LHCN-M2 (cell line): Measurements from ENCODE around the gene TNIK. TPM values are rescaled to one million over a fixed set of nuclear protein-coding genes. Genes with fewer than 3 reads are reported as not detected.

ENCODE experiments used
- DNase-seq: peaks from one replicate; pipeline ENCODE4 v3.0.0-alpha.2; 2012; ENCODE audit warnings: low read depth
- polyA plus RNA-seq: library from polyadenylated mRNA; unstranded; fragments of >200 nt; gene quantifications from one replicate; pipeline ENCODE4 v1.2.1, GENCODE V29; 2012; ENCODE audit warnings: missing spikeins
- total RNA-seq: library from RNA; depleted of rRNA; stranded (reverse); fragments of >200 nt; gene quantifications from 2 replicates; pipeline ENCODE4 v1.2.3, GENCODE V29; 2014; rRNA removed

TNIK gene
- 0.23 and 0.45 TPM in 2 replicates for total RNA-seq
- 0.32 TPM for polyA plus RNA-seq

DNA sequence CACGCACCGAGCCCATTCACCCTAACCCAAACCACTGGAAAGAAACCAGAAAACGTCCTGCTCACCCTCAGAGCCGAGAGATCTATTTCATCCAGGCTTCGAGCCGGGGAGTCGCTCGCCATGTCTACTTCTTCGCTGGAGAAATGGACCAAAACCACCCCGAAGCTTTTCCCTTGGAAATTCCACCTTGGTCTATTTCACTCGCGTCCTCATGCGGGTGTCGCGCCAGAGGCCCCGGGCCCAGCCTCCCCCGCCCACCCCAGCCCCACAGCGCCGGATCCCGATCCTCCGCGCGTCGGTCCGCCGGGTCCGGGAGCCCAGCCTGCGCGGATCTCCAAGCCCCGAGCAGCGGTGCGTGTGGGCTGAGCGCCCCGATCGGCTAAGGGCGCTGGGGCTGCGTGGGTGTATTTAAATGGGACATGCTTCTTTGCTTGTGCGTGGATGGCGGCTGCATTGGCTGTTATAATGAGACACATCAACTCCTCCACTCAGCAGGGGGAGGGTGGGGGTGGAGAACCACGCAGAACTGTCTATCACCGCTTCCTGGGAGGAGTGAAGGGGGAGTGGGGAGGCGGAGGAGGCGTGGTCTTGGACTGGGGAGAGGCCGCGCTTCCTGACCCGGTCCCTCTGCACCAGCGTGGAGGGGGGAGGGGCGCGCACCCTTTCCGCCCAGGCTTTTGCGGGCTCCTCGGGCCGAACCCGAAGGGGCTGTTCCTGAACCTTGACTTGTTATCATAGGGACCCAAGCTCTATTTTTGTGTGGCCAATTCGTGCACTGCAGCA, at the start of gene TNIK:
TSS of gene TNIK (minus strand) at position 464 of the 783 bp plus-strand sequence. CDS start at position 122, 342 bp downstream.
- peak; percentile 61 for DNase-seq

DNA sequence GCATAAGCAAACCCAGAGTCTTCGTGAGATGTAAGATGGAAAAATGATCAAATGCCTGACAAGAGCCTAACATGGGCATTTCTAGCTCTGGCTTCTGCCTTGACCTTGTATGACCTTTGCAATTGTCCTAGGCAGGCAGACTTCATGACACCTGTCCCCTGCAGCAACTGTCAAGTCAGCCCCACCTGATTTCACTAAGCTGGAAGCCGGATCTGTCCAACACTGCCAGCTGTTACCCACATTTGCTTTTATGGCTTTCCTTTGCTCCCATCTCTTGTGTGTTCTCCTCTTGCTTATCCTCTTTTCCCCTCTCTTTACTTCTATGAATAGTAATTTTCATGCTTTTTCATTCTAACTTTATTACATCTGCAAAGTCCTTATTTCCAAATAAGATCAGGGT, 48.5 kb upstream of the TNIK start:
- peak; percentile 31 for DNase-seq

DNA sequence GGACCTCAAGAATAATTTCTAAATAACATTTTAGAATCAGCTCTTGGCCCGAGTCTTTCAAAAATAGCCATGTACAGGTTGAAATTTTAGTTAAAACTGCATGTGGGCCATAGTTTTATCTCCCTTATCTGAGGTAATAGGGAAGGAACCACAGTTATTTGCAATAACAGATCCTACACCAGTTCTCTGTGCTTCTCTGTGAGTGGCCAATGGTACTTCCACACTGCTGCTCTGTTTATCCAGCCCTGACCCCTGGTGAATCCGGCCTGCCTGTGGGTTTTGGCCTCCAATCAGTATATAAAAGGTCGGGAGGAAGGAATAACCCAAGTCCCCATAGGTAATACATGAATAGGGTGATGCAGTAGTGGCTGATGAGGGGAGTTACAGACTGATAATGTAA, 48.0 kb upstream of the TNIK start:
- no peak for DNase-seq

DNA sequence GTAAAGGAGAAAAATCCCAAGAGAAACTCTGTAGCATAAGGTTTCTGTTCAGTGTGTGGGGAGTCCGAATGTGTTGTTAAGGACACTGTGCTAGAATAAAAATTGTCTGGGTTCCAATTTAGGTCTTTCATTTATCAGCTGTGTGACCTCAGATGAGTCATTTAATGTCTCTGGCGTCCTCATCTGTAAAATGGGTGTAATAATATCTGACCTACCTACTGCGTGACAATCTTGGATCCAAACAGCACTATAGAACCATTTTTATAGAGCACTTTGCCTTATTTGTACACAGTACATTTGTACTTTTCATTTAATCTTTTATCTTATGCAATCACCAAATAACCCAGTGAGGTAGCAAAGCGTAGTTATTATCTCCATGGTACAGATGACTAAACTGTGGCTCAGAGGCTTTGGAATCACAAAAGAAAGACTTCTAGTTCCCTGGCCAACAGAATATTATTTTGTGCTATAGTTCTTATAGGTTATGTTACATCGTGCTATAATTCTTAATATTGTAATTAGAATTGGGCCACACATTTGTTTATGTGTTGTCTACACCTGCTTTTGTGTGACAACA, 46.6 kb upstream of the TNIK start:
- DNase-seq = no peak

DNA sequence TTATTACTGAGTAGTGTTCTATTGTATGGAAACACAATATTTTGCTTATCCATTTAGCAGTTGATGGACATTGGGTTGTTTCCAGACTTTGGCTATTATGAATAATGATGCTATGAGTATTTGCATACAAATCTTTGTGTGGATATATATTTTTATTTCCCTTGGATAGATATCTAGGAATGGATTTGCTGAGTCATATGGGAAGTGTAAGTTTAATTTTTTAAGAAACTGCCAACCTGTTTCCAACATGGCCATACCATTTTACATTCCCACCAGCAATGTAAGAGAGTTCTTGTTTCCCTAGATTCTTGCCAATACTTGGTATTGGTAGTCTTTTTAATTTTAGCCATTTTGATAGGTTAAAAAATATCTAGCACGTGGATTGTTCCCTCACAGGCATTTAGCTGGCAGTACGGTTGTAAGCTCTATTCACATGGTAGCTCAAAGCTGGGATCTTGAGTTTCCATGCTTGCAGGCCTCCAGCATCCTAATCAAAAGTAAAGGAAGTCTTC, 45.7 kb upstream of the TNIK start:
- DNase-seq = no peak

DNA sequence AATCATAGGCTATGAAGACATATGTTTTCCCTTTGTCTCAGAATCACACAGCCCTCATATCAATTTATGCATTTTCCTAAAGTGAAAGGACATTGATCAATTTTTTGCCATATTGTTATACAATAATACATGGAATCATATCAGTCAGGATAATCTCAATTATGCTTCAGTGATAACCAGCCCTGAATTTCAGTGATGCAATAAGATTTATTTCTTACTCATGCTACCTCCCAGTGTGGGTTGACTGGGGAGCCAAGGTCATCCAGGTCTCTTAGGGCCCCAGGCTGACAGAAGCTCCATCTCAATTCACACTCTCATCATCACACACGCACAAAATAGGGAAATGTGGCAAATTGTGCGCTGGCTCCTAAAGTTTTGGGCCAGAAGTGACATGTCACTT, 44.2 kb upstream of the TNIK start:
- no peak for DNase-seq

DNA sequence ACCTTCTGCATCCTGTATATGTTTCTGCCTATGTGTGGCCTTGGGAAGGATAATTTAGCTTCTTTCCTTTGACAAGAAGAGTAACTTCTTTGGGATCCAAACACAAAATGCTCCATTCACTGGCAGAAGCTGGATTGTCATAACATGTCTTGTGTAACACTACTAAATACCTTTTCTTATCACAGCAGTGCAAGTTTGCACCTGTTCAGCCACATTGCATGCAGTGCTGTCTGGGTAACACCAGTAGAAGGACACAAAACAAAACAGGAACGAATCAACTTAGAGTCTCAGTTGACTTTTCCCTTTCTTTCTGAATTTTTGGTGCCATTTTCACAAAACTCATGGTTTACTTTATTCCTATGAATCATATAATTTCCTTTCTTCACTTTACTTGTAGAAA, 43.6 kb upstream of the TNIK start:
- DNase-seq = no peak

DNA sequence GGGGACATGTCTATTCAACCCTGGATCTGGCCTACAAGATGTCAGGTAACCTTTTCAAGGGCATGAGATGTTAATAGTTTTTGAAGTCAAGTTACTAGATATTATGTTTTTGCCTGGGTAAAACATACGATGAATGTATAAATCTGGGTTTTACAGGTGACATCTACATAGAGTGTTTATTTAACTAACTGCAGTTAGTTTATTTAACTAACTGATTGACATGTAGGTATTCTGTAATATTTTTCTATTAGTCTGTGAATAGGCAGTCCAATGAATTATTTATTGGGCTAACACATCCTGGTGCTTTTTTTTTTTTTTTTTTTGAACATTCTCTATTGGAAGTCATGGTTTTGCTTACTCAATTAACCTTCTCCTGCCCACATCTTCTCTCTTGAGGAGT, 38.7 kb upstream of the TNIK start:
- no peak for DNase-seq

DNA sequence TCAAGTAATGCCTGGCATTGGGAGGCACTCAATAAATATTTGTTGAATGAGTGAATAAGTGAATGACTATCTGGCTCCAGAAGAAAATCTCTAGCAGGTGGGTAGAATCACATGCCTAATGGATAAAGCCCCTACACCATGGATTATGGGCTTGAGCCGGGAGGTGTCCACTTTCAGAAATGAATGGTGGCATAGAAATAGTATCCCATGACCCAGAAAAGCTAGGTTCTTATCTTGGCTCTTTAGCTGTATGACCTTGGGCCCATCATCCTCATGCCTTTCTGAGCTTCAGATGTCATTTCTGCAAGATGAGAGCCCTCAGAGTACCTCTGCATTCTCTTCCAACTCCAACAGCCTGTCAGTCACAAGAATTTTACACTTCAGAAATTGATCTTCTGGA, 37.3 kb upstream of the TNIK start:
- DNase-seq = no peak

DNA sequence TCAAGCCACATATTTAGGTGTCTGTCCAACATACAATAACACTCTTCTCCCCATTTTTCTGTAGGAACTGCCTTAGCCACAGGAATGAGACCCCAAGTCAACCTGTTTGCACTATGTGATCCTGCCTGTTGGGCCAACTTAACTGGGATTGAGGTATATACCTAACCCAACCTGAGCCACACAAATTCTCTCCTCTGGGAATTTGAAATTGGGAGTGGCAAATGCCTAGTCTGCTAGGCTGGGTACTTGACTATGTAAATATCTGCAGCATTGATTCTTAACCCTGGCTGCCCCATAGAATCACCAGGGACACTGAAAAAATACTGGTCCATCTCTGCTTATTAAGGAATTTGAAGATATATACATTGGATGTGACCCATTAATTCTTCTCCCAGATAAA, 35.2 kb upstream of the TNIK start:
- no peak for DNase-seq

DNA sequence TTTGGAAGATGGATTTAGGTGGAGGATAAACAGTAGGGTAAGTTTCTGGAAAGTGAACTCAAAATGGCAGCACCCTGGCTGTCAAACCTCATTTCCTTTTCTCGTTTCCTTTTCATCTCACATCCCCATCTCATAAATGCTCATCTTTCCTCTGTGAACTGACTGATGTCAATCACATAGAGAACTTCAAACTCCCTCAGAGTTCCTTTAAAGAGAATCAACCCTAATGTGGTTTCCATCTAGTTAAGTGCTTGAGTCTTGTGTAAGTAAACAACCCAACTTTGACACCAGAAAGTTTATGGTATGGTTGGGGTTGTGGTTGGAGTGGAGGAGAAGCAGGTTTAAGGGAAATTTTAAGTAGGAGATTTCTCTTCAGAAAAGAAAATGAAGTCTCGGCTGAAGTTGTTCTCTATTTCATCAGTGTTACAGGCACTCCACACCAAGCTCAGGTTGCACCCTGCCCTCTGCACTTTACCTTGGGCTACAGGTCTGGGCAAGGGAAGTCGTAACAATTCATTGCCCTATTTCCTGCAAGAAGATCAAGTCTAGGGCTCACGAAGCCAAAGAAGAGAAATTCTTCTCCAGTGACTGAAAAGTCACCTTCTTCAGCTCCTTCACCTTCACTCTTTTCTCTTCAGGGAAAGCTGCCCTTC, 34.4 kb upstream of the TNIK start:
- no peak for DNase-seq

DNA sequence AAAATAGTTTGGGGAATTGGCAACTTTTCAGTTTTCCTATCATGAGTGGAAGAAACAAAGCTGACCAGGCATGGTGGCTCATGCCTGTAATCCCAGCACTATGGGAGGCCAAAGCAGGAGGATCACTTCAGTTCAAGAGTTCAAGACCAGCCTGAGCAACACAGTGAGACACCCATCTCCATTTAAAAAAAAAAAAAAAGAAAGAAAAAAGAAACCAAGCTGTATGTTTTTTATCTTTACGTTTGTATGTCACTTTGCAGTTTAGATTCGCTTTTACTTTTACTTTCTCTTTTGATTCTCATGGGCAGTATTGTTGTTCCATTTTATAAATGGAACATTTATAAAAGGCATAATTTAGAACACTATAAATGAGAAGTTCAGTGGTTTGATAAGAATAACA, 31.2 kb upstream of the TNIK start:
- DNase-seq = no peak

DNA sequence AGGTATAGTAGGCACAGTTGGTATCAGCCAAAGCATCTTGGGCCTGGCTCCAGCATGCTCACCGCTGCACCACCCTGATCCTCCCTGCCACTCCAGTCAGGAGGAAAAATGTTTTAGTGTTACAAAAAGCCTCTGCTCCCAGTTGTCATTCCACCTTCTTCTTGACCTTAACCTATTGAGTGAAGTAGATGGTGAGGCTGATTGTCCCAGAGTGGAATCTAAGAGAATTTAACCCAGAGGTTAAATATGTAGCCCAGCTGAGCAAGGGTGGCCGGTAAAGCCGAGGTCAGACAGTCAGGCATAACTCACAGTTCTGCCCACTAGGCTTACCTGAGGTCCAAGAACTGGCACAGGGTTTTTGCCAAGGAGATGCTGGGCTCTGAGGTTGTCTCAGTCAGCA, 30.7 kb upstream of the TNIK start:
- no peak for DNase-seq

DNA sequence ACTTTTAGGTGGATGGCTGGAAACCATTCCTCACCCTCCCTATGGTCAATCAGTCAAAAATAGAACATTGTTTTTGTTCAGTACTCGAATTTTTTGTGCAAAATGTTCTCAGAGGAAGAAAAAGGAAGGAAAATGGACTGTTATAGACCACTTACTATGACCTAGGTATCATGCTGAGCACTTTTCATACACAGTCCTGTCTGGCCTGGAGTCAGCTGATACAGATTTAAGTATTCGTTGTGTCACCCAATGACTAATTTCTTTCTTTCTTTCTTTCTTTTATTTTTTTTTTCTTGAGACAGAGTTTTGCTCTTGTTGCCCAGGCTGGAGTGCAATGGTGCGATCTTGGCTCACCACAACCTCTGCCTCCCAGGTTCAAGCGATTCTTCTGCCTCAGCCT, 29.1 kb upstream of the TNIK start:
- no peak for DNase-seq

DNA sequence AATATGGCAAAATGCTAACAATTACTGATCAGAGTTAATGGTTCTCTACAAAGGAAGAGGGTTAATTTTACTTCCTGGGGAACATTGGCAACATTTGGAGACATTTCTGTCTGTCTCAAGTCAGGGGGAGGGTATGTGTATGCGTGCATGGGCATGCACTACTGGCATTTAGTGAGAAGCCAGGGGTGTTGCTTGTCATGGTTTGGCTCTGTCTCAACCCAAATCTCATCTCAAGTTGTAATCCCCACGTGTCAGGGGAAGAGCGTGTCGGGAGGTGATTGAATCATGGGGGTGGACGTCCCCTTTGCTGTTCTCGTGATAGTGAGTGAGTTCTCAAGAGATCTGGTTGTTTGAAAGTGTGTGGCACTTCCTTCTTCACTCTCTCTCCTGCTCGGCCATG, 28.3 kb upstream of the TNIK start:
- DNase-seq = no peak

DNA sequence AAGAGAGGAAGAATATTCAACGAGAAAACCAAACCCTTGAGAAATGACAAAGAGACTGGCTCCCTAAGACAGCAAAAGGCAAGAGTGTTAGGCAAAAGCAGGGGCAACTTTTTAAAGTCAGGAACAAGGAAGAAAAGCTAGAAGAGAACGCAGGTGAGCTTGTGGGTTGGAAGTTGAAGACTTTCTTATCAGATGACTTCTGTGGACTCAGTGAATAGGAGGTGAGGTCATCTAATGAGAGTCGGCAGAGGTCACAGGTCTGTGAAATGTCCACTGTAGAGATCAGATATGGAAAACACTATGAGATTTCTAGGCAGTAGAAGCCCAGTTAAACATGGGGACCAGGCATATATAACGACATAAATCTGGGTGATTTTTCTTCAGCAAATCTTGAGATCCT, 27.2 kb upstream of the TNIK start:
- no peak for DNase-seq

DNA sequence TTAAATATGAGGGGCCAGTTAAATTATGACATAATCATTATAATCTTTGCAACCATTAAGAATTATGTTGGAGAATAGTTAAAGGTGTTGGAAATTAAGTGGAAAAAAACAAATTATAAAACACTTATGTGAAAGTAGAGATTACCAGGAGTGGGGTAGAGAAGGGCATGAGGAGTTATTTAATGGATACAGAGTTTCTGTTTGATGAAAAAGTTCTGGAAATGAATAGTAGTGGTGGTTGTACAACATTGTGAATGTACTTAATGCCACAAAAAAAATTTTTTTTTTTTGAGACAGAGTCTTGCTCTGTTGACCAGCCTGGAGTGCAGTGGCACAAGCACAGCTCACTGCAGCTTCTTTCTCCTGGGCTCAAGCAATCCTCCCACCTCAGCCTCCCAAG, 25.1 kb upstream of the TNIK start:
- no peak for DNase-seq

DNA sequence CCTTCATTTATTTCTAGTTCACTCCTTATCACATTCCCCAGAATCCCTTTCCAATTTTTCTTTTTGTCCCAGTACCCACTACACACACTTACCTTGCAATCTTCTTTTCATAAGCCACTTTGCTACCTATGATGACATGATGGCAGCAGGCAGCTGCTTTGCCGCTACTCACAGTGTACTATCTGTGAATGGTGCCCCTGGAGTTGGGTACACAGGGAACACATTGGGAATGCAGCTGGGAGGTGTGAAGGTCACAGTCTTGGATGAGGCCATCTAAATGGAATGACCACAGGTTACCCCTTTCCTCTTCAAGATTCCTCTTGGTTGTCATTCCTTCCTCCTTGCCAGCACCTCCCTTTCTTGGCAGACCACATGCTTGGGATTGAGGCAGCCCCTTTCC, 20.8 kb upstream of the TNIK start:
- no peak for DNase-seq

DNA sequence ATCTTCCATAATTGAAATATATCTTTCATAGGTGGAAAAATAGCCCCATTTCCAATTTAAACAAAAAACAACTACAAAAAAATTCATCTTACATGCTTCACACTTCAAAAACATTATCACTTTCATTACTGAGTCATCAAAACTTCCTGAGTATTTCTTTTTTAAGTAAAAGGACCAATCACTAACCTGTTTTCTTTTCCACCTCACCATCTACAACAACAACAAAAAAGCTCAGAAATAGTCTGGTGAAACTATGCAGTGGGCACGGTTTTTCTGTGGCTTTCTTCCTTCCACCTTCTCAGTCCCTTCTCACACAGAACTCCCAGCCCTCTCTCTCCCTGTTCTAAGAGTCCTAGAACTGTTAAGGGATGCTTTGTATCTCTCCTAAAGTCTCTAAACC, 20.3 kb upstream of the TNIK start:
- no peak for DNase-seq

DNA sequence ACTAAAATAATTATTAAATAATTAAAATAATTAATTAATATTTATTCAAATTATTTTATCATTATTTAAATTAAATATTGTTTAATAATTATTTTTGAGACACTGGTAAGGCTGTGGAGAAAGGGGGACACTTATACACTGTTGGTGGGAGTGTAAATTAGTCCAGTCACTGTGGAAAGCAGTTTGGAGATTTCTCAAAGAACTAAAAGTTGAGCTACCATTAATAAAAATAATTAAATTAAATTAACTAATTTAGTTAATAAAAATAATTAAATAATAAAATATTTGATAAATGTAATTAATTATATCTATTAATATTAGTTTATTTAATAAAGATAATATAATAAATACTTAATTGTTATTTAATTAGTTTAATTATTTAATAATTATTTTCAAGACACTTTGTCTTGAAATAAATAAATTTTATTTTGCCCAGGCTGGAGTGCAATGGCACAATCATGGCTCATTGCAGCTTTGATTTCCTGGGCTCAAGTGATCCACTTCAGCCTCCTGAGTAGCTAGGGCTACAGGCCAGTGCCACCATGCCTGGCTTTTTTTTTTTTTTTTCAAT, 16.4 kb upstream of the TNIK start:
- no peak for DNase-seq

DNA sequence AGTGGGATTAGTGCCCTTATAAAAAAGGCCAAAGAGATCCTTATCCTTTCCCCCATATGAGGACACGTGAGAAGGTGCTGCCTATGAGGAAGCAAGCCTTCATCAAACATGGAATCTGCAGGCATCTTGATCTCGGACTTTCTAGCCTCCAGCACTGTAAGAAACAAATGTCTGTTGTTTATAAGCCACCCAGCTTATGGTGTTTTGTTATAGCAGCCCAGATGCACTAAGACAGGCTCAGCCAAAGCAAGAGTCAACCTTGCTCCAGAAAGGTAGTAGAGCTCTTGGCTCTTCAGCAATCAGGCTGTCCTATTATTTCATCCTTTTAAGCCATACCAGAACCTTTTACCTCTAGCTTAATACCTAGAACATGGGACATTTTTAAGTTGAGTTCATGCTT, 12.3 kb upstream of the TNIK start:
- no peak for DNase-seq

DNA sequence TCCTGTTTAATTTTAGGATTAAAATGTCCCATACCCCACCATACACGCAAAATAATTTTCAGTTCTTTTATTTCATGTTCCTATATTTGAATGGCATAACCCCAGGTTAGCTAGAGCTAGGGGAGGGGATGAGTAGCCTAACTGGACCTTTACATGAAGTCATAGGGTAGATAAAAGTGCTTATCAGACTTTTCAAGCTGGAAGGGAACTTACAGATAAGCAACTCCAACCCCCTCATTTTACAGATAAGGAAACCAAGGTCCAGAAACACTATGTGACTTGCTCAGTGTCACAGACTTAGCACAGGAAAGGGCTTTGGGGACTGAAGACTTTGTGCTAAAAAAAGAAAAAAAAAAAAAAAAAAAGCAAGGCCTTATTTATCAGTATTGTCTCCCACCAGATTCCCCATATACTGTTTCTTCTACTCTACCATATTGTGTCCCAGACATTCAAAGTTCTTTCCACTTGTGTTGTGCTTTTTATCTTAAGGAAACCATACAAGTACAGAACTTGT, 10.6 kb upstream of the TNIK start:
- DNase-seq = no peak
